Neural cell (in vitro differentiated cells): Measurements from ENCODE around the gene ZNF853. TPM values are rescaled to one million over a fixed set of nuclear protein-coding genes. Genes with fewer than 3 reads are reported as not detected.

ENCODE experiments used
- H2AFZ ChIP-seq: fragments of 200-600, 300-800 bp; sonication (generic), shearing (Covaris generic); 2 replicates; pipeline ENCODE4 v1.6.0; 2014; ENCODE audit warnings: low read depth, mild to moderate bottlenecking, antibody characterized with exemption, low read length, moderate library complexity
- H3F3A ChIP-seq: fragments of 200-600 bp; shearing (Covaris generic); 2 replicates; pipeline ENCODE4 v1.6.1; 2016; ENCODE audit warnings: mild to moderate bottlenecking, moderate library complexity, mixed read lengths, antibody characterized with exemption, low read length; ENCODE audit not compliant: insufficient read depth, poor library complexity, severe bottlenecking
- H3K27ac ChIP-seq: fragments of 200-600, 300-800 bp; sonication (generic), shearing (Covaris generic); 2 replicates; pipeline ENCODE4 v1.5.1; 2014; ENCODE audit warnings: mild to moderate bottlenecking, low read length, moderate library complexity
- H3K27me3 ChIP-seq: fragments of 300-800, 200-600 bp; sonication (generic), shearing (Covaris generic); 2 replicates; pipeline ENCODE4 v1.6.0; 2014; ENCODE audit warnings: mild to moderate bottlenecking, low read depth, low read length, moderate library complexity; ENCODE audit not compliant: insufficient read depth
- H3K36me3 ChIP-seq: fragments of 300-800, 200-600 bp; sonication (generic), shearing (Covaris generic); 2 replicates; pipeline ENCODE4 v1.5.1; 2014; ENCODE audit warnings: mild to moderate bottlenecking, antibody characterized with exemption, low read length, moderate library complexity; ENCODE audit not compliant: insufficient read depth
- H3K4me2 ChIP-seq: fragments of 300-800, 200-600 bp; sonication (generic), shearing (Covaris generic); 2 replicates; pipeline ENCODE4 v1.6.0; 2014; ENCODE audit warnings: mild to moderate bottlenecking, low read length
- H3K4me3 ChIP-seq: fragments of 300-800, 200-600 bp; sonication (generic), shearing (Covaris generic); 2 replicates; pipeline ENCODE4 v1.5.1; 2014; ENCODE audit warnings: mild to moderate bottlenecking, low read length, moderate library complexity
- H3K79me2 ChIP-seq: fragments of 200-600 bp; shearing (Covaris generic); replicated peaks from 2 replicates; pipeline ENCODE4 v1.6.0; 2014; ENCODE audit warnings: mild to moderate bottlenecking, low read length, moderate library complexity; ENCODE audit not compliant: insufficient read depth
- H3K9ac ChIP-seq: fragments of 300-800, 200-600 bp; sonication (generic), shearing (Covaris generic); 2 replicates; pipeline ENCODE4 v1.6.1; 2016; ENCODE audit warnings: mild to moderate bottlenecking, low read length, mixed read lengths
- H3K9me2 ChIP-seq: fragments of 200-600 bp; shearing (Covaris generic); 2 replicates; pipeline ENCODE4 v1.6.1; 2016; ENCODE audit warnings: mild to moderate bottlenecking, low read length, mixed read lengths; ENCODE audit not compliant: insufficient read depth
- H3K9me3 ChIP-seq: fragments of 200-600, 300-800 bp; sonication (generic), shearing (Covaris generic); 2 replicates; pipeline ENCODE4 v1.6.1; 2016; ENCODE audit warnings: mild to moderate bottlenecking, mixed run types, low read length, moderate library complexity, mixed read lengths
- H4K20me1 ChIP-seq: fragments of 200-600 bp; shearing (Covaris generic); 2 replicates; pipeline ENCODE4 v1.6.1; 2016; ENCODE audit warnings: mild to moderate bottlenecking, mixed run types; ENCODE audit not compliant: insufficient read depth
- EP300 ChIP-seq: fragments of 450-650 bp; conservative IDR thresholded peaks from 2 replicates; pipeline ENCODE4 v1.6.1; 2014; ENCODE audit warnings: antibody characterized with exemption, mild to moderate bottlenecking, moderate library complexity; ENCODE audit not compliant: poor library complexity, severe bottlenecking
- EZH2 ChIP-seq: fragments of 200-600, 300-800 bp; shearing (Covaris generic), sonication (generic); IDR thresholded peaks from 2 replicates; pipeline ENCODE4 v1.6.1; 2014; ENCODE audit warnings: antibody characterized with exemption, low read length, borderline replicate concordance, mild to moderate bottlenecking; ENCODE audit not compliant: insufficient read depth, poor library complexity, severe bottlenecking
- MXI1 ChIP-seq: fragments of 450-650 bp; conservative IDR thresholded peaks from 2 replicates; pipeline ENCODE4 v1.6.1; 2014; ENCODE audit warnings: antibody characterized with exemption, mild to moderate bottlenecking; ENCODE audit not compliant: poor library complexity, severe bottlenecking
- POLR2AphosphoS5 ChIP-seq: IDR thresholded peaks from 2 replicates; pipeline ENCODE4 v1.6.1; 2012
- RAD21 ChIP-seq: fragments of 450-650 bp; conservative IDR thresholded peaks from 2 replicates; pipeline ENCODE4 v1.6.1; 2014; ENCODE audit warnings: antibody characterized with exemption, mild to moderate bottlenecking, moderate library complexity
- SMC3 ChIP-seq: fragments of 450-650 bp; conservative IDR thresholded peaks from 2 replicates; pipeline ENCODE4 v1.6.1; 2014; ENCODE audit warnings: antibody characterized with exemption, mild to moderate bottlenecking, moderate library complexity; ENCODE audit not compliant: poor library complexity
- TAF1 ChIP-seq: IDR thresholded peaks from 2 replicates; pipeline ENCODE4 v1.6.1; 2012; ENCODE audit warnings: low read depth
- polyA plus RNA-seq: library from polyadenylated mRNA; depleted of rRNA; stranded (reverse); fragments of >200 nt; gene quantifications from 2 replicates; pipeline ENCODE4 v1.2.3, GENCODE V29; 2014
- TF ChIP-seq, protein P1 (sequence below): IDR thresholded peaks from 2 replicates; pipeline ENCODE4 v1.6.1; 2012; ENCODE audit warnings: borderline replicate concordance
- TF ChIP-seq, protein P2 (sequence below): fragments of 450-650 bp; IDR thresholded peaks from 2 replicates; pipeline ENCODE4 v1.5.1; 2014; ENCODE audit warnings: antibody characterized with exemption, mild to moderate bottlenecking, moderate library complexity; ENCODE audit not compliant: poor library complexity, severe bottlenecking

Gene ZNF853
- polyA plus RNA-seq, 1 donor from 2014 or later = 8.7 TPM

DNA sequence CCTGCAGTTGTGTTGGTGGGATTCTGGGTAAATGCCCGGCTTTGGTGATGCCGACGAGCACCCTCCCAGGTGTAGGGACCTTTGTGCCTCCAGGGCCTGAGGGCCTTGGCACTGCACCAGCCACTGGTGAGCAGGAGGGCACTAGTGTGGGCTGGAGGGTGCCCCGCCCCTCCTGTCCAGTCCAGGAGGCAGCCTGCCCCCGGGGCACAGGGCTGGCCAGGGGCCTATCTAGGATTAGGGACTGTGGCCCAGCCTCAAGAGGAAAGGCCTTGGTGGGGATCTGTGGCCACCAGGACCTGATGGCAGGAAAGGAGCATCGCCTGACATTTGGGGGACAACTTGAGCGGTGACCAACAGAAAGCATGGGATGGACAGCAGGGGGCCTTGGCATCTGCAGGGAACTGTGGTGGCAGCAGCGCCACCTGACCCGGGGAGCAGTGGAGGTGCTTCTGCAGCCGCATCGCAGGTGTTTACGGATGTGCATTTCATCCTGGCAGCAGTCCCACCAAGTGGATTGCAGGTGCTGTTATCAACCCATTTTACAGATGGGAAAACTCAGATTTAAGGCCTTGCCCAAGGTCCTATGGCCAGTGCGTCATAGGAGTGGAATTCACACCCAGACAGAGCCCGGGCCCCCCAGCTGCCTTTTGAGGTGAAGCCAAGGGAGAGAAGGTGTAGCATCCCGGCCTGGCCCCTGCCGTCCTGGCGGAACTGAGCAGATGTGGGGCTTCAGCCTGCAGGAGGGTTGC is 32.8 kb downstream of the ZNF853 start:
- H3K9me2 ChIP-seq = no peaks in the 10 kb centered on the region
- H3K4me2 ChIP-seq = no peak overlapping the region
- H3F3A ChIP-seq = no peaks in the 10 kb centered on the region
- no peaks in the 10 kb centered on the region for H3K27me3 ChIP-seq
- H3K9me3 ChIP-seq = peaks cover 6% of the 10 kb centered on the region
- no peak overlapping the region for H2AFZ ChIP-seq
- no peak overlapping the region for H3K27ac ChIP-seq
- no peak overlapping the region for H3K9ac ChIP-seq
- H3K36me3 ChIP-seq = peaks cover 15% of the 10 kb centered on the region
- no peaks in the 10 kb centered on the region for H4K20me1 ChIP-seq
- no peak overlapping the region for H3K4me3 ChIP-seq
- H3K79me2 ChIP-seq = no peaks in the 10 kb centered on the region
- TF ChIP-seq EP300 (no peak), RAD21 (no peak), SMC3 (no peak), POLR2AphosphoS5 (no peak), TAF1 (no peak), EZH2 (no peak), MXI1 (no peak)
- TF ChIP-seq, protein P1, sequence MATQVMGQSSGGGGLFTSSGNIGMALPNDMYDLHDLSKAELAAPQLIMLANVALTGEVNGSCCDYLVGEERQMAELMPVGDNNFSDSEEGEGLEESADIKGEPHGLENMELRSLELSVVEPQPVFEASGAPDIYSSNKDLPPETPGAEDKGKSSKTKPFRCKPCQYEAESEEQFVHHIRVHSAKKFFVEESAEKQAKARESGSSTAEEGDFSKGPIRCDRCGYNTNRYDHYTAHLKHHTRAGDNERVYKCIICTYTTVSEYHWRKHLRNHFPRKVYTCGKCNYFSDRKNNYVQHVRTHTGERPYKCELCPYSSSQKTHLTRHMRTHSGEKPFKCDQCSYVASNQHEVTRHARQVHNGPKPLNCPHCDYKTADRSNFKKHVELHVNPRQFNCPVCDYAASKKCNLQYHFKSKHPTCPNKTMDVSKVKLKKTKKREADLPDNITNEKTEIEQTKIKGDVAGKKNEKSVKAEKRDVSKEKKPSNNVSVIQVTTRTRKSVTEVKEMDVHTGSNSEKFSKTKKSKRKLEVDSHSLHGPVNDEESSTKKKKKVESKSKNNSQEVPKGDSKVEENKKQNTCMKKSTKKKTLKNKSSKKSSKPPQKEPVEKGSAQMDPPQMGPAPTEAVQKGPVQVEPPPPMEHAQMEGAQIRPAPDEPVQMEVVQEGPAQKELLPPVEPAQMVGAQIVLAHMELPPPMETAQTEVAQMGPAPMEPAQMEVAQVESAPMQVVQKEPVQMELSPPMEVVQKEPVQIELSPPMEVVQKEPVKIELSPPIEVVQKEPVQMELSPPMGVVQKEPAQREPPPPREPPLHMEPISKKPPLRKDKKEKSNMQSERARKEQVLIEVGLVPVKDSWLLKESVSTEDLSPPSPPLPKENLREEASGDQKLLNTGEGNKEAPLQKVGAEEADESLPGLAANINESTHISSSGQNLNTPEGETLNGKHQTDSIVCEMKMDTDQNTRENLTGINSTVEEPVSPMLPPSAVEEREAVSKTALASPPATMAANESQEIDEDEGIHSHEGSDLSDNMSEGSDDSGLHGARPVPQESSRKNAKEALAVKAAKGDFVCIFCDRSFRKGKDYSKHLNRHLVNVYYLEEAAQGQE = no peak
- TF ChIP-seq, protein P2, sequence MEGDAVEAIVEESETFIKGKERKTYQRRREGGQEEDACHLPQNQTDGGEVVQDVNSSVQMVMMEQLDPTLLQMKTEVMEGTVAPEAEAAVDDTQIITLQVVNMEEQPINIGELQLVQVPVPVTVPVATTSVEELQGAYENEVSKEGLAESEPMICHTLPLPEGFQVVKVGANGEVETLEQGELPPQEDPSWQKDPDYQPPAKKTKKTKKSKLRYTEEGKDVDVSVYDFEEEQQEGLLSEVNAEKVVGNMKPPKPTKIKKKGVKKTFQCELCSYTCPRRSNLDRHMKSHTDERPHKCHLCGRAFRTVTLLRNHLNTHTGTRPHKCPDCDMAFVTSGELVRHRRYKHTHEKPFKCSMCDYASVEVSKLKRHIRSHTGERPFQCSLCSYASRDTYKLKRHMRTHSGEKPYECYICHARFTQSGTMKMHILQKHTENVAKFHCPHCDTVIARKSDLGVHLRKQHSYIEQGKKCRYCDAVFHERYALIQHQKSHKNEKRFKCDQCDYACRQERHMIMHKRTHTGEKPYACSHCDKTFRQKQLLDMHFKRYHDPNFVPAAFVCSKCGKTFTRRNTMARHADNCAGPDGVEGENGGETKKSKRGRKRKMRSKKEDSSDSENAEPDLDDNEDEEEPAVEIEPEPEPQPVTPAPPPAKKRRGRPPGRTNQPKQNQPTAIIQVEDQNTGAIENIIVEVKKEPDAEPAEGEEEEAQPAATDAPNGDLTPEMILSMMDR = no peak

DNA sequence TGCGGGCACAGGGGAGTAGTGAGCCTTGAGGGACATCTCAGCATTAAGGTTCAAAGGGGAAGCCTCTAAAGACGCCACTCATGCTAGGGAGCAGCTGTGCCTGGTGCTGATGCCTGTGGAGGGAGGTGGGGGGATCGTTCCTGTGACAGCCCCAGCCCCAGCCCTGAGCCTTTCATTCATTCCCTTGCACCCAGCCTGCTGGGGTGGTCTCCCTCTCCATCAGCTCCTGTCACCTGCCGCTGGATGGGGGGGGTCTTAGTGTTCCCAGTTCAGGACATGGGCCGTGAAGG is 33.4 kb downstream of the ZNF853 start:
- TF ChIP-seq, protein P2 = no peak
- TF ChIP-seq, protein P1 = no peak
- TF ChIP-seq TAF1 (no peak), MXI1 (no peak), SMC3 (no peak), RAD21 (no peak), EZH2 (no peak), EP300 (no peak), POLR2AphosphoS5 (no peak)
- no peaks in the 10 kb centered on the region for H4K20me1 ChIP-seq
- H3K27ac ChIP-seq = no peak overlapping the region
- H3K79me2 ChIP-seq = no peaks in the 10 kb centered on the region
- H3K4me2 ChIP-seq = no peak overlapping the region
- no peak overlapping the region for H2AFZ ChIP-seq
- H3F3A ChIP-seq = no peaks in the 10 kb centered on the region
- no peaks in the 10 kb centered on the region for H3K9me2 ChIP-seq
- H3K9me3 ChIP-seq = peaks cover 6% of the 10 kb centered on the region
- no peaks in the 10 kb centered on the region for H3K27me3 ChIP-seq
- H3K9ac ChIP-seq = no peak overlapping the region
- peaks cover 15% of the 10 kb centered on the region for H3K36me3 ChIP-seq
- no peak overlapping the region for H3K4me3 ChIP-seq
